GM12875 (cell line): ENCODE results near the gene LPAR1.

Experiments
- H3K4me3 ChIP-seq: one replicate; pipeline ENCODE4 v1.5.1; 2011; ENCODE audit warnings: low read depth, low read length, control low read depth
- TF ChIP-seq, protein P1 (sequence below): IDR thresholded peaks from 2 replicates; pipeline ENCODE4 v1.5.1; 2011; ENCODE audit warnings: low read depth, mild to moderate bottlenecking, control low read depth, inconsistent platforms, low read length, moderate library complexity, borderline replicate concordance; ENCODE audit not compliant: insufficient read depth

LPAR1 gene

DNA sequence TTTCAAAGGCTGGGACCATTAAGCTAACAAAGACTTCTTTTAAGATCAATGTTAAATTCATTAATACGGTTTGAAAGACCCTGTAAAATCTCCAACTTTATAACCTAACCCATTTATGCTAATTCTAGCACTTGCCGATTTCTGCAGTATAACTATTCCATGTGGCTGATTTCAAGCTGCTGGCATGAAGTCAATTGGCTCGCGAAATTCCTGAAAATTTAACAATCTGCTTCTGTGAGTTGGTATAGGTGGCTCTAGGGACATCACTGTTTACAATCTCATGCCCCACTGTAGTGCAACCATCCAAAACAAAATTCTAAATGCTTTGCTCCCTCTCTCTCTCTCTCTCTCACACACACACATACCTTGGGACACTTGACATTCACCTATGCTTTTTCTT, 70.2 kb downstream of the LPAR1 start:
- no peak overlapping the region for H3K4me3 ChIP-seq
- TF ChIP-seq, protein P1, sequence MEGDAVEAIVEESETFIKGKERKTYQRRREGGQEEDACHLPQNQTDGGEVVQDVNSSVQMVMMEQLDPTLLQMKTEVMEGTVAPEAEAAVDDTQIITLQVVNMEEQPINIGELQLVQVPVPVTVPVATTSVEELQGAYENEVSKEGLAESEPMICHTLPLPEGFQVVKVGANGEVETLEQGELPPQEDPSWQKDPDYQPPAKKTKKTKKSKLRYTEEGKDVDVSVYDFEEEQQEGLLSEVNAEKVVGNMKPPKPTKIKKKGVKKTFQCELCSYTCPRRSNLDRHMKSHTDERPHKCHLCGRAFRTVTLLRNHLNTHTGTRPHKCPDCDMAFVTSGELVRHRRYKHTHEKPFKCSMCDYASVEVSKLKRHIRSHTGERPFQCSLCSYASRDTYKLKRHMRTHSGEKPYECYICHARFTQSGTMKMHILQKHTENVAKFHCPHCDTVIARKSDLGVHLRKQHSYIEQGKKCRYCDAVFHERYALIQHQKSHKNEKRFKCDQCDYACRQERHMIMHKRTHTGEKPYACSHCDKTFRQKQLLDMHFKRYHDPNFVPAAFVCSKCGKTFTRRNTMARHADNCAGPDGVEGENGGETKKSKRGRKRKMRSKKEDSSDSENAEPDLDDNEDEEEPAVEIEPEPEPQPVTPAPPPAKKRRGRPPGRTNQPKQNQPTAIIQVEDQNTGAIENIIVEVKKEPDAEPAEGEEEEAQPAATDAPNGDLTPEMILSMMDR: no peak

DNA sequence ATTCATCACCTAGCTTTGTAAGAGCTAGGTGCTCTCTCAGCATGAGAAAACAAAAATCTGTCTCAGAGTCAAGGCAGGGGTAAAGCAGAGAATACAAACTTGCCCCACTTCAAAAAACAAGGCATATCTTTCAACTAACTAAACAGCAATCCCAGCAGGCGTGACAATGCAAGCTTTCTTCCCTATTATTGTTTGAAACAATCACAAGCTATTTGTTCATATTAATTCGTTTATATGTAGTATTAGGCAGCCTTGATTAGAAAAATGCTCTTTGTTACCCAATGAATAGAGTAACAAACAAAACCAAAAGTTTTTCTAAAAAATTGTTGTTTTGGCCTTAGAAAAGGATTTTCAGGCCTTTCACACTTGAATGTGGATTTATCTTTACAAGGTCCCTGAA, 71.1 kb downstream of the LPAR1 start:
- no peak overlapping the region for H3K4me3 ChIP-seq
- TF ChIP-seq, protein P1: no peak

DNA sequence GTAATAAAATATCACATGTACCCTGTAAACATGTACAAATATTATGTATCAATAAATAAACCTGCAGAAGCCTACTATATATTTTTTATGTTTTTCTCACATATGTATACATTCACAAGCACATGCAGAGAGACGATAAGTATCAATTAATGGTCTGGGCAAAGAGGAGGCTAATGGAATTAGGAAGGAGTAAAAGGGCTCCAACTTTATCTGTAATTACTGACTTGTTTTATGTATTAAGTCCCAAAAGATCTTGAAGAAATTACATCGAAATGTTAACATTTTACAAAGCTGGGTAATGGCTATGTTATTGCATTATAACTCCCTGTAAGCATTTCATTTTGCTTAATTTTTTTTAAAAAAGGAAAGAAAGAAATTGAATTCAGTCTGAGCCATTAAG, 78.0 kb downstream of the LPAR1 start:
- TF ChIP-seq, protein P1: no peak

DNA sequence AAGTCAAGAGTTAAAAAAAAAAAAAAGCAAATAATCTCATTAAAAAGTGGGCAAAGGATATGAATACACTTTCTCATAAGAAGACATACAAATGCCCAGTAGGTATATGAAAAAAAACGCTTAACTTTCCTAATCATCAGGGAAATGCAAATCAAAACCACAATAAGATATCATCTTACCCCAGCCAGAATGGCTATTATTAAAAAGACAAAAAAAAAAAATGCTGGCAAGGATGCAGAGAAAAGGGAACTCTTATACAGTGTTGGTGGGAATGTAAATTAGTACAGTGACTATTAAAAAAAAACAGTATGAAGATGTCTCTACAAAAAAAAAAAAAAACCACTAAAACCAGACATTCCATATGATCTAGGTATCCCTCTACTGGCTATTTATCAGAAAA, 79.4 kb downstream of the LPAR1 start:
- no peak overlapping the region for H3K4me3 ChIP-seq
- TF ChIP-seq, protein P1: no peak

More for the DNA sequence above, 78.0 kb downstream of the LPAR1 start:
- H3K4me3 ChIP-seq: no peak overlapping the region

DNA sequence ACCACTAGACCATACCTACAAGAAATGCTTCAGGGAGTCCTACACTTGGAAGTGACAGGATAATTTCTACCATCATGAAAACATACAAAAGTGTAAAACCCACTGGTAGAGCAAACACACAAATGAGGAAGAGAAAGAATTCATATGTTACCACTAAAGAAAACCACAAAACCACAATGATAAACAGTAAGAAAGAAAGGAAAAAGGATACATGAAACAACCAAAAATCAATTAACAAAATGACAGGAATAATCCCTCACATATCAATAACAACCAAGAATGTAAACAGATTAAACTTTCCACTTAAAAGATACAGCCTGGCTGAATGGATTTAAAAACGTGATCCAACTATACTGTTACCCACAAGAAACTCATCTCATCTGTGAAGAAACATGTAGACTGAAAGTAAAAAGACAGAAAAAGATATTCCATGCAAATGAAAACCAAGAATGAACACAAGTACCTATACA, 83.4 kb downstream of the LPAR1 start:
- no peak overlapping the region for H3K4me3 ChIP-seq
- TF ChIP-seq, protein P1: no peak

DNA sequence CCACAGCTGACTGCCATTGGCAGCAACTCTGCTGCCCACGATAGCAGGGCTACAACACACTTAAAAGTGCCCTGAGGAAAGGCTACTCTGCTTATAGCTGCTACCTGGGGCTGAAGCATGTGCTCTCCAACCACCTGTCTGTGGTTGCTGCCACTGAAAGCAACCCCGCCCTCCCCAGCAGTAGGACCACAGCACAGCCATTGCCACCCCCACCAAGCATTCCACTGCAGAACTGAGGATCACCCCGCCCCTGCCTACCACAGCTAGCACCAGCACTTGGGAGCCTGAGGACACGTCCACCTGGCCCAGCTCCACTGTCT, 85.8 kb downstream of the LPAR1 start:
- no peak overlapping the region for H3K4me3 ChIP-seq
- TF ChIP-seq, protein P1: no peak

DNA sequence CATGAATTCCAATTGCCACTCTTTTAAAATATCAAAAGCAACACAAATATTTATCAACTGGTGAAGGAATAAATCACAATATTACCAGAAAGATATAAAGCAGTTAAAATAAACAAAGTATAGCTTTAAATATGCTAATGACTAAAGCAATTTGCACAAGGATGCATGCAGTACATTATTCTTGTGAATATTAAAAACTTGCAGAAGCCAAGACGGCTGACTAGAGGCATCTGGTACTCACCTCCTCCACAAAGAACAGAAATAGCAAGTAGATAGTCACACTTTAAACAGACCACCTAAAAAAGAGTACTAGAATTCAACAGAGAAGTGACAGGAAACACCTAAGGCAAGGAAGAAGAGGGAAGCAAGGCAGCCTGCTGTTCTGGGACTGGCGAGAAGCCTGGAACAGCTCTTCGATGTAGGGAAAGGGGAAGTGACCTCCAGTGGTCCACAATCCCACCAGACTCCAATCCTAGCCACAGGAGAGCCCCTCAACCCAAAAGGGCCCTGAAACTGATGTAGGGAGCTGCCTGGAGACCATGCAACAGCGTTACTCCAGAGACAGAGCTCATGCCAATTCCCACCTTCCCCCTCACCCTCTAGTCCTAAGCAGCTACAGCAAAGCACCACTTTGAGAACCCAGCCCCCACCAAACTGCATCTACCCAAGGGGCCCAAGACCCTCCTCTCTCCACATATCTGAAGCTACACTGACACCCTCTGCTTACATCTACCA, 86.3 kb downstream of the LPAR1 start:
- TF ChIP-seq, protein P1: no peak
- no peak overlapping the region for H3K4me3 ChIP-seq
